Ovary (tissue), 9 donors: Measurements from ENCODE around the gene PKN2. TPM values are rescaled to one million over a fixed set of nuclear protein-coding genes. Genes with fewer than 3 reads are reported as not detected.

Source experiments
- DNase-seq, 5 donors: peaks; one replicate each; pipeline ENCODE4 v3.0.0-alpha.2; 2019 to 2020
- H3K27ac ChIP-seq, 2 donors: fragments of 200-600 bp; one replicate each; pipeline versions ENCODE4 v1.5.1 to v1.8.0; 2019 to 2022
- H3K27me3 ChIP-seq: fragments of 200-600 bp; one replicate; pipeline ENCODE4 v1.8.0; 2022
- H3K36me3 ChIP-seq: fragments of 200-600 bp; sonication (generic); one replicate; pipeline ENCODE4 v1.5.1; 2019
- H3K4me1 ChIP-seq: one replicate; pipeline ENCODE4 v1.8.1; 2013; ENCODE audit warnings: mild to moderate bottlenecking, moderate library complexity; ENCODE audit not compliant: insufficient read depth
- H3K4me3 ChIP-seq: fragments of 200-600 bp; sonication (generic); one replicate; pipeline ENCODE4 v1.5.1; 2017
- H3K9me3 ChIP-seq, 2 donors: fragments of 200-600 bp in 1 of 2; sonication (generic) in 1 of 2; one replicate each; pipeline versions ENCODE4 v1.5.1 to v1.8.1; 2013 to 2019; ENCODE audit warnings: mild to moderate bottlenecking in 1 of 2, moderate library complexity in 1 of 2
- EP300 ChIP-seq: sonication (generic); formaldehyde crosslinking; IDR thresholded peaks from one replicate; pipeline ENCODE4 v1.6.1; 2017; ENCODE audit warnings: antibody characterized with exemption
- POLR2A ChIP-seq: fragments of 450-650 bp; IDR thresholded peaks from one replicate; pipeline ENCODE4 v1.6.1; 2017; ENCODE audit warnings: antibody characterized with exemption, mild to moderate bottlenecking, moderate library complexity
- whole genome bisulfite sequencing, 3 donors: extraction: QIAGEN DNeasy Blood & Tissue Kit in 1 of 3; methylation state at CpG; one replicate each; pipeline versions ENCODE4 v1.1.5 to v1.1.7; 2013 to 2017; 5-methylcytosine and 5-hydroxymethylcytosine counted together
- intact Hi-C, 4 donors: fragments of 100-400 bp; cut with DNase I; formaldehyde crosslinking; loops; one replicate each; pipeline versions ENCODE4 v1.11.0 to v1.15.1; 2022 to 2023
- polyA plus RNA-seq, 2 donors: library from polyadenylated mRNA; stranded (reverse); fragments of 200-250 nt in 1 of 2; fragments of 350-450 nt in 1 of 2; fragmentation: Illumina TruSeq in 1 of 2; extraction: RNeasy Lipid Tissue Mini Kit (QIAGEN cat#74804) in 1 of 2; gene quantifications; one replicate each; pipeline ENCODE4 v1.2.3, GENCODE V29; 2013 to 2014
- total RNA-seq, 7 donors: library from RNA; depleted of rRNA in 2 of 7; stranded (reverse); fragments of >200 nt in 2 of 7; fragmentation: NEBNext Ultra II Directional in 3 of 7; extraction: Animal tissue kit (Norgen Biotek cat#: 25700) in 3 of 7; gene quantifications; one replicate each; pipeline versions ENCODE4 v1.1.0 to v1.2.4, GENCODE V29; 2016 to 2023
- TF ChIP-seq, protein P1 (sequence below), 3 donors: fragments of 450-650 bp in 2 of 3; fragments of 200-600 bp in 1 of 3; IDR thresholded peaks; one replicate each; pipeline versions ENCODE4 v1.5.1 to v1.8.0; 2016 to 2022; ENCODE audit warnings: antibody characterized with exemption in 3 of 3, mild to moderate bottlenecking in 1 of 3
- donor health status: DM: no; HTN: no; CAD: no; lungs with moderate emphysema.
- donor health status: DM: no; HTN: no; CAD: no.
- donor health status: Bipolar disorder and iron deficiency.
- donor health status: DM: yes; HTN: yes; CAD: no.
- donor health status: DM: no; HTN: no; CAD: no.
- donor health status: DM: yes; HTN: yes; CAD: no.

PKN2 gene
- total and polyA plus RNA-seq, 9 donors, result 17.8 to 58.9 (median 48.6) TPM

DNA sequence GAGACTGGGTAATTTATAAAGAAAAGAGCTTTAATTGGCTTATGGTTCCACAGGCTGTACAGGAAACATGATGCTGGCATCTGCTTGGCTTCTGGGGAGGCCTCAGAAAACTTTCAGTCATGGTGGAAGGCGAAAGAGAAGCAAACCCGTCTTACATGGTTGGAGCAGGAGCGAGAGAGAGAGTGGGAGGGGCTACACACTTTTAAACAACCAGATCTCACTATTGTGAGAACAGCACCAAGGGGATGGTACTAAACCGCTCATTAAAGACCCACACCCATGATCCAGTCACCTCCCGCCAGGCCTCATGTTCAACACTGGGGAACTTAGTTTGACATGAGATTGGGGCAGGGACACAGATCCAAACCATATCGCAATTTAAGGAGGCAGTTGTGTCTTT lies 69.4 kb downstream of the PKN2 start:
- no peak for DNase-seq
- TF ChIP-seq, protein P1, sequence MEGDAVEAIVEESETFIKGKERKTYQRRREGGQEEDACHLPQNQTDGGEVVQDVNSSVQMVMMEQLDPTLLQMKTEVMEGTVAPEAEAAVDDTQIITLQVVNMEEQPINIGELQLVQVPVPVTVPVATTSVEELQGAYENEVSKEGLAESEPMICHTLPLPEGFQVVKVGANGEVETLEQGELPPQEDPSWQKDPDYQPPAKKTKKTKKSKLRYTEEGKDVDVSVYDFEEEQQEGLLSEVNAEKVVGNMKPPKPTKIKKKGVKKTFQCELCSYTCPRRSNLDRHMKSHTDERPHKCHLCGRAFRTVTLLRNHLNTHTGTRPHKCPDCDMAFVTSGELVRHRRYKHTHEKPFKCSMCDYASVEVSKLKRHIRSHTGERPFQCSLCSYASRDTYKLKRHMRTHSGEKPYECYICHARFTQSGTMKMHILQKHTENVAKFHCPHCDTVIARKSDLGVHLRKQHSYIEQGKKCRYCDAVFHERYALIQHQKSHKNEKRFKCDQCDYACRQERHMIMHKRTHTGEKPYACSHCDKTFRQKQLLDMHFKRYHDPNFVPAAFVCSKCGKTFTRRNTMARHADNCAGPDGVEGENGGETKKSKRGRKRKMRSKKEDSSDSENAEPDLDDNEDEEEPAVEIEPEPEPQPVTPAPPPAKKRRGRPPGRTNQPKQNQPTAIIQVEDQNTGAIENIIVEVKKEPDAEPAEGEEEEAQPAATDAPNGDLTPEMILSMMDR (IDR thresholded peaks at IDR 0.05), result no peak
- TF ChIP-seq EP300 (no peak), POLR2A (no peak)
- peaks cover 2% of the 10 kb centered on the region for H3K4me1 ChIP-seq
- H3K27ac ChIP-seq, result no peak overlapping the region
- 97 to 99% (median 97%) methylated on average over 6 of the region's 6 CpGs for WGBS, 3 donors
- no peaks in the 10 kb centered on the region for H3K9me3 ChIP-seq
- intact Hi-C loops, result no loop called here
- H3K36me3 ChIP-seq, result no peaks in the 10 kb centered on the region
- no peaks in the 10 kb centered on the region for H3K27me3 ChIP-seq
- no peak overlapping the region for H3K4me3 ChIP-seq

DNA sequence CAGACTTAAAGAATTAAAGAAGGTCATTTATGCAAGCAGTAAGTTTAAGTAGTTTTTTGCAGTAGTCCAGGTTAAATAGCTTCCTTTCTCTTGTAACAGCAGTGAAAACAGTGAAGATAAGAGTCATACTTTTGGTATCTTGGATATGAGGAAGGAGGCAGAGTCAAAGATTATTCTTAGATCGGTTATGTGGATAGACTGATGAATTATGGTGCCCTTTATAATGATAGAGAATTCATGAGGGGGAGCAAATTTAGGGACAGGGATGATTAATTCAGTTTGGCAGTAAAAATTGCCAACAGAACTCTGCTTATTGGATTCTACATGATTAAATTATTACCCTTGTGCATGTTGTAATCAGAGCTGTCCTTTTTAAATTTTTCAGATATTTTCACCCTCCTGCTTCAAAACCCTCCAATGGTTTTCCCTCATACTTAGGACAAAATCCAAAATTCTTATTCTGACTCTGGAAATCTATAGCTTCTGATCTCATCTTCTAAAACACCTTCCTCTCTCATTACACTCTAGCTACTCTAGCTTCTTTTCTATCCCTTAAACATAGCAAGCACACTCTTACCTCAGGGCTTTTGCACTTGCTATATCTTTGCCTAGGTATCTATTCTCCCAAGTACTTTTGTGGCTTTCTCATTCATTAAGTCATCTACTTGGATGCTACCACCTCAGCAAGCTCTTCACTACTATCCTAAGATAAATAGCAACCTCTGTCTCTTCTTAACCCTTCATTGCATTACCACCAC lies 79.8 kb downstream of the PKN2 start:
- H3K9me3 ChIP-seq, result no peaks in the 10 kb centered on the region
- intact Hi-C loops, result no loop called here
- H3K27me3 ChIP-seq, result no peaks in the 10 kb centered on the region
- no peak overlapping the region for H3K4me3 ChIP-seq
- TF ChIP-seq EP300, result no peak
- TF ChIP-seq, protein P1 (IDR thresholded peaks at IDR 0.05), result no peak
- TF ChIP-seq POLR2A, result no peak
- no peak for DNase-seq
- H3K4me1 ChIP-seq, result peaks cover 1% of the 10 kb centered on the region
- WGBS, 3 donors, result 10 to 16% (median 14%) methylated on average over 1 of the region's 1 CpG
- no peaks in the 10 kb centered on the region for H3K36me3 ChIP-seq
- no peak overlapping the region for H3K27ac ChIP-seq

DNA sequence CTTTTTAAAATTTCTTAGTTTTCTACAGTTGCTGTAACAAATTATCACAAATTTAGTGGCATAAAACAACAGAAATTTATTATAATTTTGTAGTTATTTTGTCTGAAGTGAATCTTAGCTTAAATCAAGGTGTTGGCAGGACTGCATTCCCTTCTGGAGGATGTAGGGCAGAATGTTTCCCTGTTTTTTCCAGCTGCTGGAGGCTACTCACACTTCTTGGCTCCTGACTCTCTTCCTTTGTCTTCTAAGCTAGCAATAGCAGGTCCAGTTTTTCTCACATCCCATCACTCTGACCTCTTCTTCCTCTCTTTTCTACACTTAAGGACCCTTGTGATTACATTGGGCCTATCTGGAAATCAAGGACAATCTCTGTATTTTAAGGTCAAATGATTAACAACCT lies 84.1 kb downstream of the PKN2 start:
- Histone ChIP-seq H3K4me1 (peaks cover 1% of the 10 kb centered on the region), H3K27ac (no peak overlapping the region), H3K36me3 (no peaks in the 10 kb centered on the region), H3K4me3 (no peak overlapping the region), H3K9me3 (no peaks in the 10 kb centered on the region), H3K27me3 (no peaks in the 10 kb centered on the region)
- TF ChIP-seq POLR2A (no peak), EP300 (no peak)
- TF ChIP-seq, protein P1 (IDR thresholded peaks at IDR 0.05), result no peak
- intact Hi-C loops, result no loop called here
- DNase-seq, result no peak

DNA sequence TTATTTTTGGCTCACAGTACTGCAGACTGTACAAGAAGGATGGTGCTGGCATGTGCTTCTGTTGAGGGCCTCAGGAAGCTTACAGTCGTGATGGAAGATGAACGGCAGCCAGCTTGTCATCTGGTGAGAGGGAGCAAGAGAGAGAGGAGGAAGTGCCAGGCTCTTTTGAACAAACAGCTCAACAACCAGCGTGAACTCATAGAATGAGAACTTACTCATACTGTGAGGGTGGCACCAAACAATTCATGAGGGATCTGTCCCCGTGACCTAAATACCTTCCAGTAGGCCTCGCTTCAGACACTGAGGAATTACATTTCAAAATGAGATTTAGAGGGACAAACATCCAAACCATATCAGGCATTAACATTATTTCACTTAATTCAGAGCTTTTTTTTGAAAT lies 84.7 kb downstream of the PKN2 start:
- no peaks in the 10 kb centered on the region for H3K36me3 ChIP-seq
- DNase-seq, result no peak
- no peak for TF ChIP-seq EP300
- no peak for TF ChIP-seq POLR2A
- TF ChIP-seq, protein P1 (IDR thresholded peaks at IDR 0.05), result no peak
- no peaks in the 10 kb centered on the region for H3K9me3 ChIP-seq
- H3K27me3 ChIP-seq, result no peaks in the 10 kb centered on the region
- whole genome bisulfite sequencing, 3 donors, result 93 to 96% (median 93%) methylated on average over 5 of the region's 5 CpGs
- H3K27ac ChIP-seq, result no peak overlapping the region
- intact Hi-C loops, result no loop called here
- H3K4me3 ChIP-seq, result no peak overlapping the region
- peaks cover 1% of the 10 kb centered on the region for H3K4me1 ChIP-seq
